ENCODE measurements around the gene LDHAL6B.

DNA sequence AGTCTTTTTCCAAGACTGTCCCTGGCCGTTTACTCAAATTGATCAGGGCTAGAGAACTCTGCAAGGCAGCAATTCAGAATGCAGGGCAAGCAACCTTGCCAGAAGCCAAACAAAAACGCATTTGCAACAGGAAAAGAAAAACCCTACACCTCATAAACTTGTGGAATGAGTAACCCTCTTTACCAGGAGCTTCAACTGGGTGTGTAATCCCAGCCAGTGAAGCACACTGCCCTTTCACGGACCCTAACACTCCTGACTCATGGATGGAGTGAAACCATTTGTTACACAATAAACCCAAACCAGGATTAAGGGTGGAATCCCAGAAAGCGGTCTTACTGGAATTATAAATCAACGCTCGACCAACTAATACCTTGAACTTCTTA, 14.8 kb upstream of the LDHAL6B start:
- no peak for TF ChIP-seq NR1H2 (CRISPR knock-in tag; IDR thresholded peaks at IDR 0.05)
- TF ChIP-seq, protein P1, sequence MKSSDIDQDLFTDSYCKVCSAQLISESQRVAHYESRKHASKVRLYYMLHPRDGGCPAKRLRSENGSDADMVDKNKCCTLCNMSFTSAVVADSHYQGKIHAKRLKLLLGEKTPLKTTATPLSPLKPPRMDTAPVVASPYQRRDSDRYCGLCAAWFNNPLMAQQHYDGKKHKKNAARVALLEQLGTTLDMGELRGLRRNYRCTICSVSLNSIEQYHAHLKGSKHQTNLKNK (CRISPR knock-in tag; IDR thresholded peaks at IDR 0.05), result no peak
- TF ChIP-seq, protein P2, sequence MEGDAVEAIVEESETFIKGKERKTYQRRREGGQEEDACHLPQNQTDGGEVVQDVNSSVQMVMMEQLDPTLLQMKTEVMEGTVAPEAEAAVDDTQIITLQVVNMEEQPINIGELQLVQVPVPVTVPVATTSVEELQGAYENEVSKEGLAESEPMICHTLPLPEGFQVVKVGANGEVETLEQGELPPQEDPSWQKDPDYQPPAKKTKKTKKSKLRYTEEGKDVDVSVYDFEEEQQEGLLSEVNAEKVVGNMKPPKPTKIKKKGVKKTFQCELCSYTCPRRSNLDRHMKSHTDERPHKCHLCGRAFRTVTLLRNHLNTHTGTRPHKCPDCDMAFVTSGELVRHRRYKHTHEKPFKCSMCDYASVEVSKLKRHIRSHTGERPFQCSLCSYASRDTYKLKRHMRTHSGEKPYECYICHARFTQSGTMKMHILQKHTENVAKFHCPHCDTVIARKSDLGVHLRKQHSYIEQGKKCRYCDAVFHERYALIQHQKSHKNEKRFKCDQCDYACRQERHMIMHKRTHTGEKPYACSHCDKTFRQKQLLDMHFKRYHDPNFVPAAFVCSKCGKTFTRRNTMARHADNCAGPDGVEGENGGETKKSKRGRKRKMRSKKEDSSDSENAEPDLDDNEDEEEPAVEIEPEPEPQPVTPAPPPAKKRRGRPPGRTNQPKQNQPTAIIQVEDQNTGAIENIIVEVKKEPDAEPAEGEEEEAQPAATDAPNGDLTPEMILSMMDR (IDR thresholded peaks at IDR 0.05), result no peak
- no peak for TF ChIP-seq HMGA2 (CRISPR knock-in tag; IDR thresholded peaks at IDR 0.05)
- no peak for TF ChIP-seq JUN (CRISPR knock-in tag; IDR thresholded peaks at IDR 0.05)
- TF ChIP-seq FOXJ3 (CRISPR knock-in tag; IDR thresholded peaks at IDR 0.05; ENCODE audit: borderline replicate concordance), result no peak
- TF ChIP-seq, protein P3, sequence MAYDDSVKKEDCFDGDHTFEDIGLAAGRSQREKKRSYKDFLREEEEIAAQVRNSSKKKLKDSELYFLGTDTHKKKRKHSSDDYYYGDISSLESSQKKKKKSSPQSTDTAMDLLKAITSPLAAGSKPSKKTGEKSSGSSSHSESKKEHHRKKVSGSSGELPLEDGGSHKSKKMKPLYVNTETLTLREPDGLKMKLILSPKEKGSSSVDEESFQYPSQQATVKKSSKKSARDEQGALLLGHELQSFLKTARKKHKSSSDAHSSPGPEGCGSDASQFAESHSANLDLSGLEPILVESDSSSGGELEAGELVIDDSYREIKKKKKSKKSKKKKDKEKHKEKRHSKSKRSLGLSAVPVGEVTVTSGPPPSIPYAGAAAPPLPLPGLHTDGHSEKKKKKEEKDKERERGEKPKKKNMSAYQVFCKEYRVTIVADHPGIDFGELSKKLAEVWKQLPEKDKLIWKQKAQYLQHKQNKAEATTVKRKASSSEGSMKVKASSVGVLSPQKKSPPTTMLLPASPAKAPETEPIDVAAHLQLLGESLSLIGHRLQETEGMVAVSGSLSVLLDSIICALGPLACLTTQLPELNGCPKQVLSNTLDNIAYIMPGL (CRISPR knock-in tag; IDR thresholded peaks at IDR 0.05), result no peak
